ENCODE results near the gene LIMS2.
A peak's percentile ranks its signal among the peaks of the same experiment; 100 is the strongest.

The LIMS2 gene

GRCh38 chr2:127631997-127632581 is 43.2 kb downstream of the LIMS2 start:
- DNase-seq: no peak

GRCh38 chr2:127631541-127631996 is 43.8 kb downstream of the LIMS2 start:
- no peak for DNase-seq

GRCh38 chr2:127630864-127631540 is 44.3 kb downstream of the LIMS2 start:
- DNase-seq: no peak

GRCh38 chr2:127630096-127630863 is 45.0 kb downstream of the LIMS2 start:
- no peak for DNase-seq

- DNase-seq: no peak
These were observed 45.7 kb downstream of the LIMS2 start for GRCh38 chr2:127629637-127630036.

GRCh38 chr2:127628767-127629614 is 46.3 kb downstream of the LIMS2 start:
- no peak for DNase-seq

- no peak for DNase-seq
These were observed 47.4 kb downstream of the LIMS2 start for GRCh38 chr2:127627740-127628571.

- no peak for DNase-seq
These were observed 48.2 kb downstream of the LIMS2 start for GRCh38 chr2:127626917-127627739.

- no peak for DNase-seq
These were observed 49.2 kb downstream of the LIMS2 start for GRCh38 chr2:127626175-127626574.

GRCh38 chr2:127625572-127625951 is 49.8 kb downstream of the LIMS2 start:
- no peak for DNase-seq

GRCh38 chr2:127624756-127625571 is 50.4 kb downstream of the LIMS2 start:
- no peak for DNase-seq

GRCh38 chr2:127624320-127624755 is 51.0 kb downstream of the LIMS2 start:
- no peak for DNase-seq

GRCh38 chr2:127623388-127624319 is 51.7 kb downstream of the LIMS2 start:
- DNase-seq: peak; percentile 26

GRCh38 chr2:127622561-127623387 is 52.6 kb downstream of the LIMS2 start:
- DNase-seq: peak; percentile 16

- peak; percentile 31 for DNase-seq
These were observed 53.3 kb downstream of the LIMS2 start for GRCh38 chr2:127621981-127622431.

- no peak for DNase-seq
These were observed 54.5 kb downstream of the LIMS2 start for GRCh38 chr2:127620866-127621265.

- peak; percentile 18 for DNase-seq
These were observed 55.2 kb downstream of the LIMS2 start for GRCh38 chr2:127619877-127620705.
